SU-DHL-6 (cell line): ENCODE results near the gene CDH22.

Experiments
- H2AFZ ChIP-seq: fragments of 200-600 bp; sonication (generic); 2 replicates; pipeline ENCODE4 v1.6.1; 2014; ENCODE audit warnings: low read depth, mild to moderate bottlenecking, moderate library complexity, mixed read lengths, antibody characterized with exemption, low read length; ENCODE audit not compliant: severe bottlenecking
- H3F3A ChIP-seq: fragments of 200-600 bp; shearing (Covaris generic); 2 replicates; pipeline ENCODE4 v1.6.0; 2016; ENCODE audit warnings: antibody characterized with exemption, mild to moderate bottlenecking; ENCODE audit not compliant: insufficient read depth
- H3K27ac ChIP-seq: fragments of 200-600 bp; sonication (generic); 2 replicates; pipeline ENCODE4 v1.5.1; 2016; ENCODE audit warnings: low read depth, mild to moderate bottlenecking, low read length, moderate library complexity, mixed read lengths
- H3K27me3 ChIP-seq: fragments of 200-600 bp; sonication (generic), shearing (Covaris generic); 2 replicates; pipeline ENCODE4 v1.6.0; 2014; ENCODE audit warnings: mild to moderate bottlenecking, low read length
- H3K36me3 ChIP-seq: fragments of 200-600 bp; sonication (generic); 2 replicates; pipeline ENCODE4 v1.6.1; 2014; ENCODE audit warnings: mild to moderate bottlenecking, low read length, mixed read lengths
- H3K4me2 ChIP-seq: fragments of 300-600, 200-600 bp; shearing (Covaris generic), sonication (generic); 2 replicates; pipeline ENCODE4 v1.6.0; 2014; ENCODE audit warnings: low read length, low read depth, mild to moderate bottlenecking; ENCODE audit not compliant: poor library complexity, severe bottlenecking
- H3K4me3 ChIP-seq: fragments of 200-600 bp; sonication (generic); 2 replicates; pipeline ENCODE4 v1.5.1; 2014; ENCODE audit warnings: antibody characterized with exemption, low read length, mild to moderate bottlenecking, mixed read lengths; ENCODE audit not compliant: insufficient read depth, poor library complexity, severe bottlenecking
- H3K79me2 ChIP-seq: fragments of 200-600 bp; sonication (generic); 2 replicates; pipeline ENCODE4 v1.6.1; 2014; ENCODE audit warnings: mild to moderate bottlenecking, low read length, moderate library complexity; ENCODE audit not compliant: insufficient read depth
- H3K9ac ChIP-seq: fragments of 200-600 bp; sonication (generic); 2 replicates; pipeline ENCODE4 v1.7.0; 2014; ENCODE audit warnings: mild to moderate bottlenecking, low read length
- H3K9me2 ChIP-seq: fragments of 200-600 bp; sonication (generic); replicated peaks from 2 replicates; pipeline ENCODE4 v1.6.1; 2014; ENCODE audit warnings: low read length; ENCODE audit not compliant: insufficient read depth
- H3K9me3 ChIP-seq: fragments of 200-600 bp; sonication (generic); 2 replicates; pipeline ENCODE4 v1.6.1; 2014; ENCODE audit warnings: low read length, mixed read lengths; ENCODE audit not compliant: insufficient read depth
- H4K20me1 ChIP-seq: fragments of 200-600 bp; sonication (generic); 2 replicates; pipeline ENCODE4 v1.6.1; 2014; ENCODE audit warnings: low read depth, mild to moderate bottlenecking, antibody characterized with exemption, low read length, moderate library complexity, mixed read lengths
- CTCF ChIP-seq: fragments of 200-600 bp; sonication (generic); IDR thresholded peaks from one replicate; pipeline ENCODE4 v1.5.1; 2017; ENCODE audit warnings: antibody characterized with exemption, mild to moderate bottlenecking, low read length, moderate library complexity; ENCODE audit not compliant: insufficient read depth, poor library complexity, severe bottlenecking
- EZH2phosphoT487 ChIP-seq: fragments of 200-600 bp; sonication (generic), shearing (Covaris generic); conservative IDR thresholded peaks from 2 replicates; pipeline ENCODE4 v1.6.1; 2018; ENCODE audit warnings: mild to moderate bottlenecking, antibody characterized with exemption, low read length, moderate library complexity, mixed read lengths

Gene CDH22

GRCh38 chr20:46291401-46291800 is 16.9 kb downstream of the CDH22 start:
- H3F3A ChIP-seq: no peaks in the 10 kb centered on the region
- no peak overlapping the region for H3K4me2 ChIP-seq
- H3K36me3 ChIP-seq: no peaks in the 10 kb centered on the region
- no peaks in the 10 kb centered on the region for H4K20me1 ChIP-seq
- no peak overlapping the region for H3K27ac ChIP-seq
- no peaks in the 10 kb centered on the region for H3K9me2 ChIP-seq
- no peaks in the 10 kb centered on the region for H3K79me2 ChIP-seq
- no peak for TF ChIP-seq CTCF
- no peaks in the 10 kb centered on the region for H3K27me3 ChIP-seq
- no peak overlapping the region for H3K9ac ChIP-seq
- no peak overlapping the region for H2AFZ ChIP-seq
- H3K4me3 ChIP-seq: no peak overlapping the region
- no peaks in the 10 kb centered on the region for H3K9me3 ChIP-seq

GRCh38 chr20:46289432-46289831 is 18.9 kb downstream of the CDH22 start:
- Histone ChIP-seq H3F3A (no peaks in the 10 kb centered on the region), H3K27me3 (no peaks in the 10 kb centered on the region), H3K9me2 (no peaks in the 10 kb centered on the region), H3K4me2 (no peak overlapping the region), H3K9me3 (no peaks in the 10 kb centered on the region), H3K79me2 (no peaks in the 10 kb centered on the region), H4K20me1 (no peaks in the 10 kb centered on the region), H2AFZ (no peak overlapping the region), H3K36me3 (no peaks in the 10 kb centered on the region), H3K27ac (no peak overlapping the region), H3K9ac (no peak overlapping the region), H3K4me3 (no peak overlapping the region)
- TF ChIP-seq EZH2phosphoT487: no peak
- TF ChIP-seq CTCF: no peak

GRCh38 chr20:46286977-46287376 is 21.3 kb downstream of the CDH22 start:
- TF ChIP-seq EZH2phosphoT487: no peak
- Histone ChIP-seq H3F3A (no peaks in the 10 kb centered on the region), H2AFZ (no peak overlapping the region), H3K9me3 (no peaks in the 10 kb centered on the region), H3K4me3 (no peak overlapping the region), H3K79me2 (no peaks in the 10 kb centered on the region), H3K36me3 (no peaks in the 10 kb centered on the region), H3K27ac (no peak overlapping the region), H3K9me2 (no peaks in the 10 kb centered on the region), H3K9ac (no peak overlapping the region), H4K20me1 (no peaks in the 10 kb centered on the region), H3K27me3 (no peaks in the 10 kb centered on the region), H3K4me2 (no peak overlapping the region)

DNA sequence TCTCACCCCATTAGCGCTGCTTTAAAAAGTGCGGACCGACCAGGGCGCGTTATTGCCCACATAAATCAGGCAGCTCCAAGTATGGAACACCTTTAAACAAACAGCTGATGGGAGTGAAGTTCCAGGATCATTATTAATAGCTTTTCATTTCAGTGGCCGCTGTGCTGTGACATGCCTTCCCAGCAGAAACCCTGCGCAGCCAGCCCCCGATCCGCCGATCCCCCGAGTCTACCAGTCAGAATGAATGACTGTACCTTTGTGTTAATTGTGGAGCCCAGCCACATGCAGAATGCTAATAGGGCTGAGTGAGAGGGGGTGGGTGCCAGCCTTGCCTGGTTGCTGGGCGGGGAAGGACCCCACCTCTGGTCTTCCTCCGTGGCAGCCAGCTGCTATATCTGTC is 21.9 kb downstream of the CDH22 start:
- H3K9ac ChIP-seq: no peak overlapping the region
- no peaks in the 10 kb centered on the region for H3K36me3 ChIP-seq
- no peaks in the 10 kb centered on the region for H3K27me3 ChIP-seq
- H4K20me1 ChIP-seq: no peaks in the 10 kb centered on the region
- H3K79me2 ChIP-seq: no peaks in the 10 kb centered on the region
- H3K9me3 ChIP-seq: no peaks in the 10 kb centered on the region
- no peaks in the 10 kb centered on the region for H3K9me2 ChIP-seq
- no peak overlapping the region for H3K27ac ChIP-seq
- no peak overlapping the region for H3K4me2 ChIP-seq
- no peak overlapping the region for H2AFZ ChIP-seq
- no peak overlapping the region for H3K4me3 ChIP-seq
- H3F3A ChIP-seq: no peaks in the 10 kb centered on the region
- TF ChIP-seq CTCF: no peak
- no peak for TF ChIP-seq EZH2phosphoT487
